Transverse colon (tissue), 4 donors: Measurements from ENCODE around the gene MPP1. TPM values are rescaled to one million over a fixed set of nuclear protein-coding genes. Genes with fewer than 3 reads are reported as not detected.

Source experiments
- DNase-seq: peaks from one replicate; pipeline ENCODE4 v3.0.0-alpha.2; 2019
- H3K27ac ChIP-seq, 4 donors: fragments of 200-600 bp; sonication (generic); 2 replicates each; pipeline ENCODE4 v1.5.1; 2016 to 2018; ENCODE audit warnings: inconsistent platforms in 4 of 4
- H3K27me3 ChIP-seq: fragments of 200-600 bp; sonication (generic); 2 replicates; pipeline ENCODE4 v1.5.1; 2017; ENCODE audit warnings: inconsistent platforms
- H3K36me3 ChIP-seq, 4 donors: fragments of 200-600 bp; sonication (generic); 2 replicates each; pipeline ENCODE4 v1.5.1; 2017 to 2019; ENCODE audit warnings: inconsistent platforms in 4 of 4
- H3K4me1 ChIP-seq, 4 donors: fragments of 200-600 bp; sonication (generic); 2 replicates each; pipeline ENCODE4 v1.5.1; 2017 to 2020; ENCODE audit warnings: inconsistent platforms in 4 of 4
- H3K4me3 ChIP-seq, 4 donors: fragments of 200-600 bp; sonication (generic); 1 replicate in 1 of 4; 2 replicates in 3 of 4; pipeline versions ENCODE4 v1.5.1 to v1.6.1; 2017 to 2019; ENCODE audit warnings: inconsistent platforms in 4 of 4
- H3K9me3 ChIP-seq, 2 donors: fragments of 200-600 bp; sonication (generic); 2 replicates each; pipeline ENCODE4 v1.5.1; 2017 to 2019; ENCODE audit warnings: inconsistent platforms in 2 of 2
- EP300 ChIP-seq: sonication (generic); formaldehyde crosslinking; IDR thresholded peaks from one replicate; pipeline ENCODE4 v1.6.1; 2017; ENCODE audit warnings: antibody characterized with exemption, low read depth
- POLR2A ChIP-seq: fragments of 450-650 bp; IDR thresholded peaks from one replicate; pipeline ENCODE4 v1.6.1; 2016; ENCODE audit warnings: antibody characterized with exemption, mild to moderate bottlenecking, moderate library complexity
- POLR2AphosphoS5 ChIP-seq, 3 donors: sonication (generic); formaldehyde crosslinking; IDR thresholded peaks; one replicate each; pipeline ENCODE4 v1.6.1; 2016; ENCODE audit warnings: antibody characterized with exemption in 3 of 3
- WGBS, 2 donors: methylation state at CpG; one replicate each; pipeline ENCODE4 v1.1.5; 2018; ENCODE audit warnings: low coverage in 1 of 2; 5-methylcytosine and 5-hydroxymethylcytosine counted together
- in situ Hi-C, 4 donors: fragments of 200-750 bp; cut with MboI; loops; one replicate each; pipeline versions ENCODE4 v1.15.0 to v1.15.1; 2017; ENCODE audit warnings: low sequenced_read_pairs in 3 of 4, low pct_ligation_motif_present in 1 of 4, low pct_unique_long_range_greater_than_20kb in 1 of 4
- intact Hi-C: fragments of 100-400 bp; cut with DNase I; formaldehyde crosslinking; loops from one replicate; pipeline ENCODE4 v1.15.1; 2023; ENCODE audit warnings: low total_unique reads
- total RNA-seq, 4 donors: library from RNA; depleted of rRNA; stranded (reverse); fragments of >200 nt; gene quantifications; one replicate each; pipeline ENCODE4 v1.1.0, GENCODE V29; 2016
- TF ChIP-seq, protein P1 (sequence below), 5 experiments: fragments of 200-600 bp in 3 of 5; fragments of 450-650 bp in 2 of 5; sonication (generic) in 3 of 5; IDR thresholded peaks; 1 replicate in 2 of 5; 2 replicates in 3 of 5; pipeline ENCODE4 v1.5.1; 2016 to 2017; ENCODE audit warnings: antibody characterized with exemption in 5 of 5, inconsistent platforms in 3 of 5, mild to moderate bottlenecking in 2 of 5, moderate library complexity in 1 of 5

The MPP1 gene
- total RNA-seq, 4 donors from 2014 or later = 28.7 to 44.1 (median 32.8) TPM

DNA sequence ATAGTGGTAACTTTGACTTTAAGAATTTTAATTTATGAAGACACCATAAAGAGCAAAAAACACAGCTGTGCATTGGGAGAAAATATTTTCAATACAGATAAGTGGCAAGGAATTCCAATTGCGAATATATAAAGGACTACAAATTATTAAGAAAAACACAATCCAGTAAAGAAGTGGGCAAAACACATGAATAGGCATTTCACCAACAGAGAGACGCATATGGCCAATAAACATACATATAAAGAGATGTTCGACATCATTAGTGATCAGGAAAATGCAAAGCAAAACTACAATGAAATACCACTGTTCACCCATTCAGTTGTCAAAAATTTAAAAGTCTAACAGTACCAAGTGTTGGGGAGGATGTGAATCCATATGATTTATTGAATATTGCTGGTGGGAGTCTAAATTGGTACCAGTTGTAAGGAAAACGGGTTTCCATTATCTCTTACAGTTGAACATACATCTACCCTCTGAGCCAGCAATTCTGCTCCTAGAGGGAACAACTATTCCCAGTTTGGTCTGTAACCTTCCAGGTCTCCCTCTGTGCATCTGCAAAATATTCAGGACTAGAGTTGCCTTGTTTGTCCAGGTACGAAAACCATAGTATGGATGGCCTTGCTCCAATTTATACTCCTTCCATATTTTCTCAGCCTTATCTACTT is 1.7 kb upstream of the MPP1 start:
- H3K9me3 ChIP-seq = no peaks in the 10 kb centered on the region
- TF ChIP-seq EP300 (no peak), POLR2A (no peak), POLR2AphosphoS5 (IDR thresholded peaks at IDR 0.05) (no peak)
- TF ChIP-seq, protein P1, sequence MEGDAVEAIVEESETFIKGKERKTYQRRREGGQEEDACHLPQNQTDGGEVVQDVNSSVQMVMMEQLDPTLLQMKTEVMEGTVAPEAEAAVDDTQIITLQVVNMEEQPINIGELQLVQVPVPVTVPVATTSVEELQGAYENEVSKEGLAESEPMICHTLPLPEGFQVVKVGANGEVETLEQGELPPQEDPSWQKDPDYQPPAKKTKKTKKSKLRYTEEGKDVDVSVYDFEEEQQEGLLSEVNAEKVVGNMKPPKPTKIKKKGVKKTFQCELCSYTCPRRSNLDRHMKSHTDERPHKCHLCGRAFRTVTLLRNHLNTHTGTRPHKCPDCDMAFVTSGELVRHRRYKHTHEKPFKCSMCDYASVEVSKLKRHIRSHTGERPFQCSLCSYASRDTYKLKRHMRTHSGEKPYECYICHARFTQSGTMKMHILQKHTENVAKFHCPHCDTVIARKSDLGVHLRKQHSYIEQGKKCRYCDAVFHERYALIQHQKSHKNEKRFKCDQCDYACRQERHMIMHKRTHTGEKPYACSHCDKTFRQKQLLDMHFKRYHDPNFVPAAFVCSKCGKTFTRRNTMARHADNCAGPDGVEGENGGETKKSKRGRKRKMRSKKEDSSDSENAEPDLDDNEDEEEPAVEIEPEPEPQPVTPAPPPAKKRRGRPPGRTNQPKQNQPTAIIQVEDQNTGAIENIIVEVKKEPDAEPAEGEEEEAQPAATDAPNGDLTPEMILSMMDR (IDR thresholded peaks at IDR 0.05) = no peak
- no peak for DNase-seq
- H3K4me1 ChIP-seq = peaks cover 0 to 21% (median 7%) of the 10 kb centered on the region in 4 donors
- no peaks in the 10 kb centered on the region for H3K27me3 ChIP-seq
- H3K4me3 ChIP-seq = no peak overlapping the region
- H3K27ac ChIP-seq = no peak overlapping the region
- H3K36me3 ChIP-seq = no peaks in the 10 kb centered on the region
- intact Hi-C loops = no loop called here
- in situ Hi-C loops = no loop called here
- WGBS, 2 donors = 88 to 92% methylated on average over 3 to 5 of the region's 5 CpGs

DNA sequence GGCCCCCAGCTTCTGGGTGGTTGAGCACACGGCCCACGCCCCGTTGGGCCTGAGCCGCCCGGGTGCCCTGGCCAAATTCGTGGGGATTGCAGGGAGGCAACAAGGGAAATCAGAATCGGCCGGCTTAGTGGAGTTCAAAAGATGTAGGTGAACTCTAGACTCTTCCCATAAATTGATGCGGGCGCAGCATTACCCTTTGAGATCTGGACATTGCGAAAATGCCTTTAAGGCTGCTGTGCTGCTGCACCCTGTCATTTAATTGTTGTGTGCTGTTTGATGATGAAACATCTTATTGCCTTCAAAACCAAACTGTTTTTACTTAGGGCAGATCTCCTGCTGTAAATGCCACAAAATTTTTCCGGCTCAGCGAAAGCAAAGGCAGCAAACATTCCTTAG is 409 bp upstream of the MPP1 start:
- no peaks in the 10 kb centered on the region for H3K9me3 ChIP-seq
- DNase-seq = no peak
- no peak for TF ChIP-seq EP300
- TF ChIP-seq POLR2AphosphoS5 (IDR thresholded peaks at IDR 0.05) = no peak
- TF ChIP-seq, protein P1 (IDR thresholded peaks at IDR 0.05) = no peak
- no peak for TF ChIP-seq POLR2A
- H3K4me3 ChIP-seq = peak overlapping the region; percentile 17 to 81 (median 62)
- intact Hi-C loops (no loop called here), in situ Hi-C loops (no loop called here)
- H3K36me3 ChIP-seq = no peaks in the 10 kb centered on the region
- peak overlapping the region; percentile 72 to 89 (median 86) for H3K27ac ChIP-seq
- peaks cover 0 to 28% (median 8%) of the 10 kb centered on the region in 4 donors for H3K4me1 ChIP-seq
- WGBS, 2 donors = 0 to 55% methylated on average over 5 to 13 of the region's 13 CpGs
- H3K27me3 ChIP-seq = no peaks in the 10 kb centered on the region

DNA sequence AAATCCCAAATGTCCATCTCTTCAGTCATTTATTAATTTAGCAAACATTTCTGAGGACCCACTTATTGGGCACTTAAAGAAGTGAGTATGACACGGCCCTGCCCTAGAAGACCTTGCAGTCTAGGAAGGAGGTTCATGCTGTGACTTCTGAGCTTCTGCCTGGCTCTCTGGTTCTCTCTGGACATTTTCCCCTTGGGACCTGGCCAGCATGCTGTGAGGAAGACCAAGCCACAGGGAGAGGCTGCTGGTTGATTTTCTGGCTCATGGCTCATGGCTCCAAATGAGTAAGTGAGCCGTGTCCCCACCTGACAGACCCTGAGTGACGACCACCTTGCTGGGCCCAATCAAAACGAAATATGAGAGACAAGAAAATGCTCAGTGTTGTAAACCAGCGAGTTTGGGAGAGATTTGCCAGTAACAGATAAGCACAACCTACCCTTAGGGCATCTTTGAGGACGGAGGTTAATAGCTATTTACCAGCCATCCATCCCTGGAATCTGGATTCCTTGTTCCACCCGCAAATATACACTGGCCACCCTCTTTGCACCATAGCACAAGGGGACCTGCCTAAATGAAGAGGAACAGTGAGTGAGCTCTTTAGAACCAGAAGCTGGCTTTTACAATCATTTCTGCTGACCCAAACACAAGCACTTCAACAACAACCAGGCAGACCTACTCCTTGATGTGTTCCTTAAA is 876 bp downstream of the MPP1 start:
- Histone ChIP-seq H3K27ac (peak overlapping the region; percentile 72 to 89 (median 86)), H3K9me3 (no peaks in the 10 kb centered on the region), H3K27me3 (no peaks in the 10 kb centered on the region), H3K4me3 (peak overlapping the region; percentile 28 to 81 (median 62)), H3K36me3 (no peaks in the 10 kb centered on the region), H3K4me1 (peaks cover 7 to 41% (median 16%) of the 10 kb centered on the region in 4 donors)
- intact Hi-C loops (no loop called here), in situ Hi-C loops (no loop called here)
- DNase-seq = no peak
- TF ChIP-seq, protein P1 (IDR thresholded peaks at IDR 0.05) = no peak
- no peak for TF ChIP-seq POLR2AphosphoS5 (IDR thresholded peaks at IDR 0.05)
- TF ChIP-seq EP300 = no peak
- TF ChIP-seq POLR2A = no peak
- WGBS, 2 donors = 33% methylated on average over 7 of the region's 7 CpGs; no CpG with 5 or more reads in 1 of the 2 donors

DNA sequence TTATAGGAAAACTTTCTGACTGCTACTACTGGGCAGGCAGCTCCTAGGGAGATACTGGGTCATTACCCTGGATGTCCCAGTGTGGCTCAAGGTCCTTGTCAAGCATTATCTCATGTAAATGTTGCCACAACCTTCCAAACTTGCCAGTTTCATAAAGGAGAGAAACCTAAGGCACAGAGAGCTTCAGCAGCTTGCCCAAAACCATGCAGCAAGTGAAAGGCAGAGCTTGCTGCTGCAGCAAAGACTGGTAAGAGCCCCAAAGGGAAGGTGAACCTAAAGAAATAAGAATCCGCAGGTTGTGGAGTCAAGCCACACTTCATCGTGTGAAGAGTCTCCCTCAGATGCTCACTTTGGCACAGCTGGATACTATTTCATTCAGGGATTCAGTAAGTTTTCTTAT is 2.3 kb downstream of the MPP1 start:
- intact Hi-C loops (no loop called here), in situ Hi-C loops (no loop called here)
- Histone ChIP-seq H3K36me3 (no peaks in the 10 kb centered on the region), H3K4me1 (peaks cover 7 to 50% (median 18%) of the 10 kb centered on the region in 4 donors), H3K27me3 (no peaks in the 10 kb centered on the region), H3K27ac (peak overlapping the region in 1 of 4 donors; percentile 32), H3K9me3 (no peaks in the 10 kb centered on the region), H3K4me3 (no peak overlapping the region)
- TF ChIP-seq, protein P1 (IDR thresholded peaks at IDR 0.05) = no peak
- no peak for TF ChIP-seq POLR2AphosphoS5 (IDR thresholded peaks at IDR 0.05)
- TF ChIP-seq EP300 = no peak
- TF ChIP-seq POLR2A = no peak
- WGBS, 2 donors = 76% methylated on average over 2 of the region's 2 CpGs; no CpG with 5 or more reads in 1 of the 2 donors
- DNase-seq = no peak
